H1 (cell line): Measurements from ENCODE around the gene CDC14B. TPM values are rescaled to one million over a fixed set of nuclear protein-coding genes. Genes with fewer than 3 reads are reported as not detected.

ENCODE experiments used
- ASH2L ChIP-seq: fragments of 200-600, 300-600 bp; sonication (generic); IDR thresholded peaks from one replicate; pipeline ENCODE4 v1.7.1; 2017; ENCODE audit warnings: low read length
- ATF2 ChIP-seq: IDR thresholded peaks from 2 replicates; pipeline ENCODE4 v1.6.1; 2012; ENCODE audit warnings: low read length, inconsistent platforms
- BACH1 ChIP-seq: IDR thresholded peaks from 2 replicates; pipeline ENCODE4 v1.6.1; 2012; ENCODE audit warnings: low read length, improper control_type of control experiment
- BRCA1 ChIP-seq: IDR thresholded peaks from 2 replicates; pipeline ENCODE4 v1.6.1; 2012; ENCODE audit warnings: low read depth, low read length, improper control_type of control experiment
- EGR1 ChIP-seq: IDR thresholded peaks from 2 replicates; pipeline ENCODE4 v1.6.1; 2011; ENCODE audit warnings: low read depth, low read length, borderline replicate concordance
- GTF2F1 ChIP-seq: IDR thresholded peaks from 2 replicates; pipeline ENCODE4 v1.6.1; 2012; ENCODE audit warnings: low read depth, low read length, improper control_type of control experiment, borderline replicate concordance
- HDAC6 ChIP-seq: IDR thresholded peaks from one replicate; pipeline ENCODE4 v1.7.1; 2012; ENCODE audit warnings: low read depth, mild to moderate bottlenecking, inconsistent platforms, low read length, moderate library complexity
- KDM1A ChIP-seq: fragments of 200-600, 300-600 bp; sonication (generic); IDR thresholded peaks from 2 replicates; pipeline ENCODE4 v1.7.1; 2016; ENCODE audit warnings: mild to moderate bottlenecking, low read length, borderline replicate concordance
- KDM4A ChIP-seq: IDR thresholded peaks from one replicate; pipeline ENCODE4 v1.7.1; 2012; ENCODE audit warnings: low read depth, mild to moderate bottlenecking, moderate library complexity, low read length, inconsistent platforms; ENCODE audit not compliant: severe bottlenecking
- NANOG ChIP-seq: IDR thresholded peaks from 2 replicates; pipeline ENCODE4 v1.6.1; 2011; ENCODE audit warnings: low read length, low read depth, mild to moderate bottlenecking, inconsistent platforms; ENCODE audit not compliant: insufficient read depth, poor library complexity, severe bottlenecking
- NRF1 ChIP-seq: IDR thresholded peaks from 2 replicates; pipeline ENCODE4 v1.6.1; 2011; ENCODE audit warnings: mild to moderate bottlenecking, low read depth, low read length, improper control_type of control experiment
- PHF8 ChIP-seq: fragments of 200-600 bp; sonication (generic); conservative IDR thresholded peaks from 2 replicates; pipeline ENCODE4 v1.7.1; 2012; ENCODE audit warnings: low read depth, mild to moderate bottlenecking, inconsistent platforms, low read length, moderate library complexity
- POLR2A ChIP-seq, 2 experiments: IDR thresholded peaks; 1 replicate in 1 of 2; 2 replicates in 1 of 2; pipeline ENCODE4 v1.6.1; 2011; ENCODE audit warnings: low read depth in 2 of 2, low read length in 2 of 2, mild to moderate bottlenecking in 2 of 2; ENCODE audit errors: control extremely low read depth in 1 of 2
- POLR2AphosphoS5 ChIP-seq: IDR thresholded peaks from 2 replicates; pipeline ENCODE4 v1.6.1; 2011; ENCODE audit warnings: low read depth, low read length
- RNF2 ChIP-seq: fragments of 200-900, 300-1000 bp; sonication (generic); IDR thresholded peaks from 2 replicates; pipeline ENCODE4 v1.7.1; 2016; ENCODE audit warnings: borderline replicate concordance, low read depth, mild to moderate bottlenecking, antibody characterized with exemption, low read length; ENCODE audit not compliant: poor library complexity, severe bottlenecking; ENCODE audit errors: missing control alignments
- SAP30 ChIP-seq: fragments of 300-600 bp; sonication (generic); IDR thresholded peaks from 2 replicates; pipeline ENCODE4 v1.7.1; 2012; ENCODE audit warnings: low read length, moderate library complexity, mild to moderate bottlenecking, inconsistent platforms; ENCODE audit not compliant: insufficient read depth, insufficient replicate concordance
- SIX5 ChIP-seq: IDR thresholded peaks from 2 replicates; pipeline ENCODE4 v1.6.1; 2011; ENCODE audit warnings: mild to moderate bottlenecking, low read depth, low read length
- SP4 ChIP-seq: IDR thresholded peaks from 2 replicates; pipeline ENCODE4 v1.6.1; 2012; ENCODE audit warnings: low read length, inconsistent platforms
- TAF1 ChIP-seq: IDR thresholded peaks from 2 replicates; pipeline ENCODE4 v1.6.1; 2011; ENCODE audit warnings: mild to moderate bottlenecking, low read depth, low read length
- TBP ChIP-seq: IDR thresholded peaks from 2 replicates; pipeline ENCODE4 v1.6.1; 2011; ENCODE audit warnings: low read depth, low read length, improper control_type of control experiment
- TEAD4 ChIP-seq: IDR thresholded peaks from 2 replicates; pipeline ENCODE4 v1.6.1; 2012; ENCODE audit warnings: low read depth, low read length, inconsistent platforms, mixed read lengths
- USF2 ChIP-seq: IDR thresholded peaks from 2 replicates; pipeline ENCODE4 v1.6.1; 2011; ENCODE audit warnings: low read length, improper control_type of control experiment
- YY1 ChIP-seq: IDR thresholded peaks from 2 replicates; pipeline ENCODE4 v1.6.1; 2011; ENCODE audit warnings: low read depth, mild to moderate bottlenecking, low read length
- polyA plus RNA-seq, 7 experiments: library from polyadenylated mRNA; depleted of rRNA in 3 of 7; stranded (reverse) in 5 of 7; unstranded in 2 of 7; fragments of >200 nt in 5 of 7; fragments of 200-250 nt in 2 of 7; gene quantifications; 1 replicate in 5 of 7; 2 replicates in 1 of 7; 4 replicates in 1 of 7; pipeline versions ENCODE4 v1.2.1 to v1.2.3, GENCODE V29; 2011 to 2013; ENCODE audit warnings: missing spikeins in 2 of 7, mixed read lengths in 2 of 7
- total RNA-seq: library from RNA; stranded (reverse); fragmentation: NEBNext Ultra II Directional; extraction: Animal tissue kit (Norgen Biotek cat#: 25700); gene quantifications from 2 replicates; pipeline ENCODE4 v1.2.1, GENCODE V29; 2021

CDC14B gene
- total and polyA plus RNA-seq, 2 of the 8 experiments (the other 6 are each of a cell fraction or from before 2014, with no cell fraction given): 17.2 to 44.6 TPM

- no peak for TF ChIP-seq USF2
- no peak for TF ChIP-seq YY1
- no peak for TF ChIP-seq PHF8
- no peak for TF ChIP-seq POLR2A (IDR thresholded peaks at IDR 0.05; ENCODE audit: control extremely low read depth in 1 of 2, low read depth in 2 of 2, low read length in 2 of 2)
- TF ChIP-seq BACH1: no peak
- TF ChIP-seq NANOG: no peak
- TF ChIP-seq GTF2F1: no peak
- no peak for TF ChIP-seq TAF1
- no peak for TF ChIP-seq TEAD4
- TF ChIP-seq TBP: no peak
- TF ChIP-seq NRF1: no peak
- TF ChIP-seq HDAC6: no peak
- TF ChIP-seq POLR2AphosphoS5: no peak
- TF ChIP-seq SAP30: peak; percentile 15
- no peak for TF ChIP-seq SIX5
- TF ChIP-seq RNF2: no peak
- TF ChIP-seq ATF2: no peak
- TF ChIP-seq KDM1A: no peak
- TF ChIP-seq SP4: no peak
- TF ChIP-seq ASH2L: peak; percentile 88
- TF ChIP-seq KDM4A: peak; percentile 60
- no peak for TF ChIP-seq EGR1
- no peak for TF ChIP-seq BRCA1
These were observed 53.0 kb downstream of the CDC14B start (continued) for GRCh38 chr9:96566498-96567202.
